GM19455 (cell line): ENCODE measurements around the gene KRT28.
"Not testable (repeated sequence)": the region's sequence is repeated elsewhere in the genome, so short reads cannot be mapped to it uniquely, and the experiment has no call there.

ENCODE experiments used
- ATAC-seq: cut with Tn5 transposase; IDR thresholded peaks from one replicate; pipeline ENCODE4 v1.9.1; 2021; ENCODE audit not compliant: unreplicated experiment

KRT28 gene

DNA sequence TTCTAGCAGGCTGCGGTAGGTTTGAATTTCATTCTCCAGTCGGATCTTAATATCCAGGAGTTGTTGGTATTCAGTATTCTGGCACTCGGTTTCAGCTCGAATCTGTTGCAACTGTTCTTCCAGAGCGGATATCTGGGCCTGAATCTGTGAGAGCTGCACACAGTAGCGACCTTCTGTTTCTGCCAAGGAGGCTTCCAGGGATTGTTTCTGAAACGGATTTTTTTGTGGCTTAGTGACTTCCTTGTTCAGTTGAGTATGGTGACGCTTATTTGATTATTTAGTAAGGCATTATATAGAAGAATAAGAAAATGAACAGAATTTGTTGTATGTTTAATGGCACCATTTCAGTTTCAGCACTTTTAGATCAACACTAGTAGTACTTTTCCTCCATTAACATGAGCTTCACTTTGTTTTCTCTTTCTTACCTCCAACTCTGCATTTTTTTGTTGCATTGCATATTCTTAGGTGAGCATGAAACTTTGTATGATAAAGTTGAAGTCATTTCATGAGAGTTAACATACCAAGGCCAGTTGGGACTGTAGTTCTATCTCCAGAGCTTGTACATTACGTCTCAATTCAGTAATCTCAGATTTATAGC lies 19.9 kb upstream of the KRT28 start:
- ATAC-seq, result no peak

DNA sequence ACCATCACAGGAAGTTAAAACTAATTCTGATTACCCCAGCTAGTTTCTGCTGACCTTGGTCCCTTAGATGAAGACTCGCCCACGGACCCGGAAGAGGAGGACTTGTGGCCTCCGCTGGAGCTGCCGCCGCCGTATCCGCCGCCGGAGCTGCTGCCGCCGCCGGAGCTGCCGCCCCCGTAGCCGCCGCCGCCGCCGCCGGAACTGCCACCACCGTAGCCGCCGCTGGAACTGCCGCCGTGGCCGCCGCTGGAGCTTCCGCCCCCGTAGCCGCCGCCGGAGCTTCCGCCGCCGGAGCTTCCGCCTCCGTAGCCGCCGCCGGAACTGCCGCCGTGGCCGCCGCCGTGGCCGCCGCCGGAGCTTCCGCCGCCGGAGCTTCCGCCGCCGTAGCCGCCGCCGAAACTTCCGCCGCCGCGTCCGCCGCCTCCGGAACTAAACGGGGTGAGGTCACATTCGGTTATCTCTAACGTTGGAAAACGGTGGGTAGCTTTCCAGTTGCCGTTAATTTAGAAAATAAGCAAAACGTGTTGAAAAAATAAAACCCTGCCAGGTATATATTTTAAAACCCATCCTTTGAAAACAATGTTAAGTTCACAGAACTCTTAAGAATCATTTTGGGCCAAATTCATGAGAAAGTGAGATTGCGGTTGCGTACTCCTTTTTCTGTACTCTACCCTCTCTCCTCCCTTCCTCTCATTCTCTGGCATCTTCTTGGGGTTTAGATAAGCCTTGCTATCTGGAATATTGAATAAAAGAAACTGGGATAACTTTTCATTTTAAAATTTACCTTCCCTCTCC lies 19.2 kb upstream of the KRT28 start:
- peak; percentile 89 for ATAC-seq

DNA sequence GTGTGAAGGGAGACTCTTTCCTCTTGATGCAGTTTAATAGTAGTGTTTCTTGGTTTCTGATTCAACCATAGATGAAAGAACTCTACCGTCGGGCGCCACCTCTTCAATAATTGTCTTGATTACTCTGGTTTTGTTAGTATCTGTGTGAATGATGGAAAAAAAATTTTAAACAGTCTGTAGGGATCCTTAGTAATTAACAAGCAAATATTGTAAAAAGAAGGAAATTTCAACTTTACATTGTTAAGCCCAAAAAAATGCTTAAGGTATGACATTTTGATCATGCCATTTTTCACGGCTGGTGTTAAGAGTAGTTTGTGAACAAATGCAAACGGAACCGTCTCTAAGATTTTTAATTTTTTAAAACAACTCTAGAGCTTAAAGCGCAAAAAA lies 18.6 kb upstream of the KRT28 start:
- no peak for ATAC-seq

DNA sequence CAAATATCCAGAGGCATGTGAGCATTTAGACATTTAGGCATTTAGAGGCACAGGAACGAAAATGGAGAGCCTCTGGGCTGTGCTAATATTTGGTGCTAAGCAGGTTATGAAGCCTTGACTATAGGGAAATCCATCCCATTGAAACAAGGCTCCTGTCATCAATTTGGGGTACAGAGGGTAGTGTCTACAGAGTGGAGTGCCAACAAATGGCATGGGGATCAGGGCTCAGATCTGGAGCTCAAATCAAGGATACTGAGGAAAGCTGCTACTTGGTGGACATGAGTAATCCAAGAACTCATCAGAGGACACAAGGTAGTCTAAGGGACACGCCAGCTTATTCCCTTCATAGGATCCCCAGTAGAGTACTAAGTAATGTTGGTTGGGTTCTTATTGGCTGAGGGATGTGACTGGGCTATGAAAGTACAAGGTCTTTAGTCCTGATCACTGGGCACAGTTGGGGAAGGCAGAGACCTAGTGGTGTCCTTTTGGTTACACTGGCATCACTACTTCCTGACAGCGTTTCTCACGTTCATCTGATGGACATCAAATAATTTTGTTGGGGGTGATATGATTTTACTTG lies 17.4 kb upstream of the KRT28 start:
- no peak for ATAC-seq

- ATAC-seq, result no peak
These were observed 16.8 kb upstream of the KRT28 start for GRCh38 chr17:40816569-40816968.

DNA sequence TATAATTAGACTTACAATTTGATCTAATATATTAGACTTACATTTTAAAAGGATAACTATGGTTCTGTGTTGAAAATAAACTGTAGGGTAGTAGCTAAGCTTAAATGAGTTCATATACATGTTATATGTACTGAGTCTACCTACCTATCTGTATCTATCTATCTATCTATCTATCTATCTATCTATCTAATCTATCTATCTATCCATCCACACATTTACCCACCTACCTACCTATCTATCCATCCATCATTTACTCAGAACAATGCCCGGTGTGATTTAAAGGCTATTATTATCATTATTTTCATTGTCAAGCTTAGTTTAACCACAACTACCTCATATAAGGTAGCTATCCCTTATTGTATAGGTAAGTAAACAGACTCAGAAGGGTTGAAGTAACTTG lies 15.6 kb upstream of the KRT28 start:
- ATAC-seq, result no peak

- ATAC-seq, result not testable (repeated sequence)
These were observed 14.9 kb upstream of the KRT28 start for GRCh38 chr17:40814657-40815056.

DNA sequence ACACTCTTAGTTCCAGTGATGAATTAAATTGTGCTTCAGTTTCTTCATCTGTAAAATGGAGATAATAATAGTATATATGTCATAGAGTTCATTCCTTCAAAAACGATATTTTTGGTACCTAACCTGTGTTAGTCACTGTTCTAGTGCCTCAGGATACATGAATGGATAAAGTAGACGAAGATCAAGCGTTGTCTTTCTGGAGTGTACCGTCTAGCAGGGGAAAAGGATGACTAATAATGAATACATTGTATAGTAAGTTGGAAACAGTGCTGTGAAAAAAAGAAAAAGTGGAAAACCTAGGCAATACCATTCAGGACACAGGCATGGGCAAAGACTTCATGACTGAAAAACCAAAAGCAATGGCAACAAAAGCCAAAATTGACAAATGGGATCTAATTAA lies 14.0 kb upstream of the KRT28 start:
- no peak for ATAC-seq

DNA sequence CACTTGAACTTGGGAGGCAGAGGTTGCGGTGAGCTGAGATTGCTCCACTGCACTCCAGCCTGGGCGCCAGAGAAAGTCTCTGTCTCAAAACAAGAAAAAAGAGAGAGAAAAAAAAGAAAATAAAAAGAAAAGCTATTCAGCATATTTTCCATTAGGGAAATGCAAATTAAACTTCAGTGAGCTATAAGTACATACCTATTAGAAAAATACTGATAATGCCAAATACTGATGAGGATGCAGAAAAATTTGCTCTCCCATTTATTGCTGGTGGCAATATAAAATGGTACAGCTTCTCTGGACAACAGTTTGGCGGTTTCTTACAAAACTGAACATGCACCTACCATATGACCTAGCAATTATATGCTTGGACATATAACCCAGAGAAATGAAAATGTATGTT lies 12.9 kb upstream of the KRT28 start:
- ATAC-seq, result no peak

DNA sequence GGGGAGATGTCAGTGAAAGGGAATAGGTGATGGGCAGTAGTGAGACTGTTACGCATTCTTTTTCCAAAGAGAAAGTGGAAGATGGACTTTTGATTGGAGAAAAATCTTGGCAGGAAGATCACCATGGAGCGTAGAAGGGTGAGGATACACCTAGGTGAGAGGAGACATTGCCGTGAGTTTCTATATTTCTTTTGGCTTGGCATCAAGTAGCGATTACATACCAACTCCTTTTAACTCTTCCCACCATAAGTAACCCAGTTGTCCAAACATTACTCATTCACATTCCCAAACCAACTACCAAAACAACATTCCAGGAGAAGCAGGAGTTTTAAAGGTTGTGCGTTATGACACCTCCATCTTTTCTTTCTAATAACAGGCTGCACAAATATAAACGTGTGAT lies 10.7 kb upstream of the KRT28 start:
- no peak for ATAC-seq

GRCh38 chr17:40809721-40810421 lies 10.1 kb upstream of the KRT28 start:
- ATAC-seq, result no peak

- ATAC-seq, result no peak
These were observed 6.4 kb upstream of the KRT28 start for GRCh38 chr17:40806131-40806530.

- ATAC-seq, result no peak
These were observed 3.9 kb upstream of the KRT28 start for GRCh38 chr17:40803617-40804082.

- no peak for ATAC-seq
These were observed 1.4 kb upstream of the KRT28 start for GRCh38 chr17:40801157-40801556.

- no peak for ATAC-seq
These were observed 622 bp upstream of the KRT28 start for GRCh38 chr17:40800381-40800780.

DNA sequence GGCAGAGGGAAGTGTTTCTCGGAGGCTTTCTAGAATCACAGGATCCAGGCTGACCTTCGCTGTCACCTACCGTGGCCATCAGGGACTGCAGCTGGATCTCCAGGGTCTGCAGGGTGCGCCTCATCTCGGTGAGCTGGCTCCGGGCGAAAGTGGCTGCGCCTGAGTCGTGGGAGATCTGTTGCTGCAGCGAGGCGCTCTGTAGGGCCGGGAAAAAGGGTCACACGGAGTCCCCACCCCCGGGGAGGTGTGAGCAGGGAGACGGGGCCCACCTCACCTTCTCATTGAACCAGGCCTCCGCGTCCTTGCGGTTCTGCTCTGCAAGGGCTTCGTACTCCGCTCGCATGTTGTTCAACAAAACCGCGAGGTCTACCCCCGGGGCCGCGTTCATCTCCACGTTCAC lies 2.9 kb downstream of the KRT28 start:
- ATAC-seq, result no peak

- no peak for ATAC-seq
These were observed 4.6 kb downstream of the KRT28 start for GRCh38 chr17:40795019-40795667.

DNA sequence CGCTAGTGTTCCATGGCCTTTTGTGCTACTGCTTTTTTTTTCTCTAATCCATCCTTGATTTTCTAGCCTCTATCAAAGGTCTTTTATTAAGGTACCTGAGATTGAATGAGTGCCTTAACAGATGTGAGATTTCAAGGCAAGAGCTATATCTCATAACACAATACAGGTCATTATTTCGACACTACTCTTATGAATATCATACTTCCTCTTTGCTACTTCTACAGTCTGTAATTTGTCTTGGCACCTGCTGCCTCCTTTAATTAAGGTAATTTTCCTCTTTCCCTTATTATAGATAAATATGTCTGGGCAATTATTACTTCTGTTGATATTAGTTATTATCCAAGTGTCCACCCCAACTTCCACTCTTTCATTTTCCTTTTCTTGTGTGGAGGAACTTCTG lies 5.3 kb downstream of the KRT28 start:
- no peak for ATAC-seq

GRCh38 chr17:40793832-40794231 lies 5.9 kb downstream of the KRT28 start:
- ATAC-seq, result no peak

GRCh38 chr17:40791787-40792436 lies 7.8 kb downstream of the KRT28 start:
- ATAC-seq, result no peak

- no peak for ATAC-seq
These were observed 8.6 kb downstream of the KRT28 start for GRCh38 chr17:40791111-40791510.
